Activated CD4-positive, alpha-beta memory T cell treated with anti-CD3 and anti-CD28 coated beads for 36 hours (primary cell): ENCODE data around the gene HAPLN2. TPM values are rescaled to one million over a fixed set of nuclear protein-coding genes. Genes with fewer than 3 reads are reported as not detected.
"Not testable (repeated sequence)": the region's sequence is repeated elsewhere in the genome, so short reads cannot be mapped to it uniquely, and the experiment has no call there.

Experiments used
- CTCF ChIA-PET: fragments of 350-600 bp; sonication (Branson Sonifier 250); formaldehyde crosslinking; loops from one replicate; lab custom pipeline; 2021; ENCODE audit warnings: antibody characterized with exemption, inconsistent platforms; lab: Charles Lee
- POLR2A ChIA-PET: fragments of 350-600 bp; sonication (Branson Sonifier 250); formaldehyde crosslinking; loops from one replicate; lab custom pipeline; 2021; ENCODE audit warnings: antibody characterized with exemption; lab: Charles Lee
- DNase-seq: peaks from one replicate; pipeline ENCODE4 v3.0.0-alpha.2; 2020
- H3K27ac Mint-ChIP-seq: one replicate; pipeline ENCODE4 v1.8.0; 2021; ENCODE audit warnings: mixed read lengths
- H3K27me3 Mint-ChIP-seq: one replicate; pipeline ENCODE4 v1.8.0; 2021; ENCODE audit warnings: mixed read lengths
- H3K36me3 Mint-ChIP-seq: one replicate; pipeline ENCODE4 v1.8.0; 2021; ENCODE audit warnings: mixed read lengths
- H3K4me1 Mint-ChIP-seq: one replicate; pipeline ENCODE4 v1.8.0; 2021; ENCODE audit warnings: low read depth, mixed read lengths
- H3K4me3 Mint-ChIP-seq: one replicate; pipeline ENCODE4 v1.8.0; 2021; ENCODE audit warnings: mild to moderate bottlenecking, mixed read lengths
- H3K9me3 Mint-ChIP-seq: one replicate; pipeline ENCODE4 v1.8.0; 2021; ENCODE audit warnings: mixed read lengths
- intact Hi-C: fragments of 100-400 bp; cut with micrococcal nuclease; formaldehyde crosslinking; loops from one replicate; pipeline ENCODE4 v1.15.1; 2023
- total RNA-seq, 2 experiments: library from RNA; stranded (reverse); gene quantifications; one replicate each; pipeline ENCODE4 v1.2.3, GENCODE V29; 2021

Gene HAPLN2
- total RNA-seq, 2 experiments from 2014 or later, result 0.21 to 0.34 TPM

- CTCF ChIA-PET, result interaction anchor here (0.6 to 2.2 kb wide), 15 partner anchors 7 to 266 kb away, joined by 3 to 14 read pairs (median 3); partner anchors contain the start of genes CRABP2, MEF2D and NAXE
- intact Hi-C loops, result loop anchor here (1.0 to 5.0 kb wide), 3 partner anchors 10 to 144 kb away; partner anchors contain the start of genes MEF2D and NAXE
- DNase-seq, result peak; percentile 88
- Mint-ChIP-seq H3K27ac (peak within 1 kb of the TSS; percentile 95), H3K36me3 (peaks cover 19% of the 10 kb centered on the region), H3K4me3 (peak within 1 kb of the TSS; percentile 94), H3K9me3 (no peaks in the 10 kb centered on the region), H3K4me1 (peaks cover 38% of the 10 kb centered on the region), H3K27me3 (no peaks in the 10 kb centered on the region)
- POLR2A ChIA-PET, result interaction anchor here (0.6 to 2.2 kb wide), 5 partner anchors 9 to 144 kb away, joined by 3 to 19 read pairs (median 4); partner anchors contain the start of gene NAXE
These were observed 17.9 kb upstream of the HAPLN2 start, which contains the start of gene GPATCH4 for GRCh38 chr1:156601122-156601830. Gene GPATCH4, minus strand, starts transcription at chr1:156601479.

DNA sequence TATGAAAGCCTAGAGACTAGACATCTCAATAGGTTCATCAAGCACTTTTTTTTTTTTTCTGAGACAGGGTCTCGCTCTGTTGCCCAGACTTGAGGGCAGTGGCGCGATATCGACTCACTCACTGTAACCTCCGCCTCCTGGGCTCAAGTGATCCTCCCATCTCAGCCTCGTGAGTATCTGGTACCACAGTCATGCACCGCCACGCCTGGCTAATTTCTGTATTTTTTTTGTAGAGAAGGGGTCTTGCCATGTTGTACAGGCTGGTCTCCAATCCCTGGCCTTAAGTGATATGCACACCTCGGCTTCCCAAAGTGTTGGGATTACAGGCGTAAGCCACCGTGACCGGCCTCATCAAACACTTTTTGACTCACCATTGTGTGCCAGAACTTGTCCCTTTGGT lies 17.3 kb upstream of the HAPLN2 start:
- H3K4me3 Mint-ChIP-seq, result peak overlapping the region; percentile 94
- ChIA-PET CTCF (interaction anchor here (0.6 to 2.0 kb wide), 7 partner anchors 9 to 267 kb away, joined by 3 to 10 read pairs (median 3); partner anchors contain the start of gene MEF2D), POLR2A (interaction anchor here (0.6 to 2.2 kb wide), 5 partner anchors 10 to 145 kb away, joined by 3 to 19 read pairs (median 4); partner anchors contain the start of gene NAXE)
- intact Hi-C loops, result loop anchor here (1.0 to 5.0 kb wide), 3 partner anchors 11 to 145 kb away; partner anchors contain the start of genes MEF2D and NAXE
- peaks cover 18% of the 10 kb centered on the region for H3K36me3 Mint-ChIP-seq
- peak overlapping the region; percentile 95 for H3K27ac Mint-ChIP-seq
- H3K4me1 Mint-ChIP-seq, result peaks cover 38% of the 10 kb centered on the region
- no peak for DNase-seq
- no peaks in the 10 kb centered on the region for H3K9me3 Mint-ChIP-seq
- H3K27me3 Mint-ChIP-seq, result no peaks in the 10 kb centered on the region

GRCh38 chr1:156602557-156602993 lies 16.6 kb upstream of the HAPLN2 start:
- CTCF ChIA-PET, result interaction anchor here (1.0 to 4.8 kb wide), 6 partner anchors 9 to 217 kb away, joined by 3 to 23 read pairs (median 6); partner anchors contain the start of gene MEF2D
- DNase-seq, result no peak
- peak overlapping the region; percentile 45 for H3K4me3 Mint-ChIP-seq
- intact Hi-C loops, result loop anchor here (5.0 kb wide), 1 partner anchor 100 kb away; the partner anchor contains the start of gene MEF2D
- no peak overlapping the region for H3K27ac Mint-ChIP-seq
- H3K9me3 Mint-ChIP-seq, result no peaks in the 10 kb centered on the region
- no peaks in the 10 kb centered on the region for H3K27me3 Mint-ChIP-seq
- POLR2A ChIA-PET, result interaction anchor here (1.0 kb wide), 1 partner anchor 11 kb away, joined by 3 read pairs; the partner anchor contains the start of gene NAXE
- H3K4me1 Mint-ChIP-seq, result peaks cover 38% of the 10 kb centered on the region
- peaks cover 14% of the 10 kb centered on the region for H3K36me3 Mint-ChIP-seq

- H3K36me3 Mint-ChIP-seq, H3K4me3 Mint-ChIP-seq, H3K9me3 Mint-ChIP-seq, CTCF ChIA-PET, DNase-seq, H3K27ac Mint-ChIP-seq, POLR2A ChIA-PET, H3K27me3 Mint-ChIP-seq, intact Hi-C loops: not testable (repeated sequence)
- peaks cover 11% of the 10 kb centered on the region for H3K4me1 Mint-ChIP-seq
These were observed 11.9 kb upstream of the HAPLN2 start for GRCh38 chr1:156607344-156607743.

GRCh38 chr1:156608036-156608674 lies 11.1 kb upstream of the HAPLN2 start:
- peak; percentile 66 for DNase-seq
- H3K27ac Mint-ChIP-seq, result no peak overlapping the region
- CTCF ChIA-PET, result interaction anchor here (0.6 to 1.8 kb wide), 27 partner anchors 7 to 272 kb away, joined by 3 to 78 read pairs (median 4); partner anchors contain the start of genes NAXE and TTC24
- intact Hi-C loops, result loop anchor here (1.0 kb wide), 4 partner anchors 24 to 223 kb away; no protein-coding TSS in a partner anchor
- POLR2A ChIA-PET, result no interaction called here
- no peak overlapping the region for H3K4me3 Mint-ChIP-seq
- H3K9me3 Mint-ChIP-seq, result no peaks in the 10 kb centered on the region
- H3K27me3 Mint-ChIP-seq, result peaks cover 9% of the 10 kb centered on the region
- no peaks in the 10 kb centered on the region for H3K36me3 Mint-ChIP-seq
- peaks cover 3% of the 10 kb centered on the region for H3K4me1 Mint-ChIP-seq

- ChIA-PET POLR2A (no interaction called here), CTCF (interaction anchor here (0.6 to 1.8 kb wide), 24 partner anchors 8 to 230 kb away, joined by 3 to 78 read pairs (median 4); partner anchors contain the start of genes NAXE and TTC24)
- peaks cover 2% of the 10 kb centered on the region for H3K4me1 Mint-ChIP-seq
- DNase-seq, result peak; percentile 71
- no peaks in the 10 kb centered on the region for H3K9me3 Mint-ChIP-seq
- H3K27ac Mint-ChIP-seq, result no peak overlapping the region
- H3K36me3 Mint-ChIP-seq, result no peaks in the 10 kb centered on the region
- intact Hi-C loops, result loop anchor here (1.0 kb wide), 5 partner anchors 15 to 224 kb away; no protein-coding TSS in a partner anchor
- H3K27me3 Mint-ChIP-seq, result peaks cover 9% of the 10 kb centered on the region
- H3K4me3 Mint-ChIP-seq, result no peak overlapping the region
These were observed 10.2 kb upstream of the HAPLN2 start for GRCh38 chr1:156608981-156609380.

GRCh38 chr1:156610072-156610471 lies 9.1 kb upstream of the HAPLN2 start:
- H3K4me1 Mint-ChIP-seq, intact Hi-C loops, DNase-seq, POLR2A ChIA-PET, H3K27me3 Mint-ChIP-seq, H3K36me3 Mint-ChIP-seq, H3K9me3 Mint-ChIP-seq, H3K27ac Mint-ChIP-seq, H3K4me3 Mint-ChIP-seq: not testable (repeated sequence)
- CTCF ChIA-PET, result interaction anchor here (0.7 kb wide), 1 partner anchor 29 kb away, joined by 4 read pairs; no protein-coding TSS in a partner anchor

DNA sequence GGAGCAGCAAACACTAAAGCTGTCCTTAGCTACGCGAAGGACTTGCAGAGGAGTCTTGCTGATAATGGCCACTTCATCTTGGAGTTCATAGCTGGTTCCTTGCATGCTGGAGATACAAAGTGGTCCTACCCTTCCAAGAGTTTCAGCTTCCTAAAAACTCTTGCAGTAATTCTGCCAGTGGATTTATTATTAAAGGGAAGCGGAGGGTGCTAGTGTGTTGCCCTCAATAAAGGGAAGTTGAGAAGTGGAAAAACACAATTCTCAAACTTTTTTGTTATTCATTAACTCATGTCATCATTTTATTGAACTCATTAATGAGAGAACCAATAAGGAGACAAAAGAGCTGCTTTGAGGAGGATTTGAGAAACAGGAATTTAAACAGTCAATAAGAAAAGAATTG lies 6.5 kb upstream of the HAPLN2 start:
- Mint-ChIP-seq H3K27ac (no peak overlapping the region), H3K27me3 (peaks cover 20% of the 10 kb centered on the region), H3K36me3 (no peaks in the 10 kb centered on the region), H3K9me3 (no peaks in the 10 kb centered on the region), H3K4me3 (no peak overlapping the region), H3K4me1 (peaks cover 2% of the 10 kb centered on the region)
- POLR2A ChIA-PET, result interaction anchor here (0.6 kb wide), 1 partner anchor 236 kb away, joined by 4 read pairs; no protein-coding TSS in a partner anchor
- no peak for DNase-seq
- CTCF ChIA-PET, result interaction anchor here (0.9 to 4.9 kb wide), 11 partner anchors 12 to 227 kb away, joined by 3 to 32 read pairs (median 6); no protein-coding TSS in a partner anchor
- intact Hi-C loops, result no loop called here

DNA sequence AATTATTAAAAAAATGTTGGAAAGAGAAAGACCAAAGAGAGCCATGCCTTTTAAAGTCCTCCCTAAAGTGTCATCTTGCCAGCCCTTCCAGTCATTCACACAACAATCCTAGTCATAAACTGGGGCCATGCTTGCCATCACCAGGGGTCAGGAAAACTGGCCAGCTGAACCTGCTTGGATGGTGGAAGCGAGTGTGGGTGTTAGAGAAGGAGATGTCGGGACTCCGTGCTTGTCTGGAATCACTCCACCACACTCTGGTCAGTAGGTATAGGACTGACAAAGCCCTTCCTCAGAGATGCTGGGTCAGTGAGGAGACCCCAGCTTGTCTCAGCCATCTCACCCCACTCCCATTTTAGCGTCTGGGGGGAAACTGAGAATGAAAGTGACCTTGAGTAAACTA lies 3.3 kb upstream of the HAPLN2 start:
- CTCF ChIA-PET, result no interaction called here
- intact Hi-C loops, result no loop called here
- no peak for DNase-seq

GRCh38 chr1:156616463-156616862 lies 2.8 kb upstream of the HAPLN2 start:
- H3K4me1 Mint-ChIP-seq, result no peaks in the 10 kb centered on the region
- no peaks in the 10 kb centered on the region for H3K9me3 Mint-ChIP-seq
- H3K36me3 Mint-ChIP-seq, result no peaks in the 10 kb centered on the region
- no peak for DNase-seq
- ChIA-PET CTCF (interaction anchor here (1.0 to 3.9 kb wide), 4 partner anchors 8 to 35 kb away, joined by 3 to 15 read pairs (median 4); no protein-coding TSS in a partner anchor), POLR2A (no interaction called here)
- H3K27ac Mint-ChIP-seq, result no peak overlapping the region
- no peak overlapping the region for H3K4me3 Mint-ChIP-seq
- intact Hi-C loops, result no loop called here
- H3K27me3 Mint-ChIP-seq, result peaks cover 37% of the 10 kb centered on the region

More for the DNA sequence above, 3.3 kb upstream of the HAPLN2 start:
- H3K27ac Mint-ChIP-seq, result no peak overlapping the region
- no peaks in the 10 kb centered on the region for H3K4me1 Mint-ChIP-seq
- POLR2A ChIA-PET, result no interaction called here
- no peak overlapping the region for H3K4me3 Mint-ChIP-seq
- H3K36me3 Mint-ChIP-seq, result no peaks in the 10 kb centered on the region
- peaks cover 36% of the 10 kb centered on the region for H3K27me3 Mint-ChIP-seq
- H3K9me3 Mint-ChIP-seq, result no peaks in the 10 kb centered on the region

DNA sequence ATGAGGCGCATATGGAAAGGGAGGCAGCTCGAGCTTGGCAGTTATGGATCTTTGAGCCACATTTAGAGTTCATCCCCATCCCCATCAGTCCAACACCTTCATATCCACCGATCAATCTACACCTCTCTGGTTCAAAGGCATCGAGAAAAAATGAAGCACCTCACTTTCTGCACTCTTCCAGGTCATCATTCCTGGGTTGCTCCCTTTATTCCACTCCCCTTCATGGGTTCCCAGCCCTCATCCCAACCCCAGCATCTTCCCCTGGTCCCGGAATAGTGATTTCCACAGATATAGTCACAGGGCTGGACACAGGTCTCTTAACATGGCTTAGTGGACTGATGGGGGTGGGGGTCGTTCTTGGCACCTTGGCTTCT lies 354 bp downstream of the HAPLN2 start:
- no peak for DNase-seq
- H3K36me3 Mint-ChIP-seq, result no peaks in the 10 kb centered on the region
- ChIA-PET CTCF (interaction anchor here (0.7 to 3.9 kb wide), 14 partner anchors 8 to 234 kb away, joined by 3 to 15 read pairs (median 4); partner anchors contain the start of genes CRABP2 and IQGAP3), POLR2A (no interaction called here)
- intact Hi-C loops, result no loop called here
- no peak overlapping the region for H3K27ac Mint-ChIP-seq
- peaks cover 45% of the 10 kb centered on the region for H3K27me3 Mint-ChIP-seq
- H3K4me3 Mint-ChIP-seq, result no peak overlapping the region
- H3K4me1 Mint-ChIP-seq, result peaks cover 4% of the 10 kb centered on the region
- H3K9me3 Mint-ChIP-seq, result no peaks in the 10 kb centered on the region
